NT2/D1 (cell line): ENCODE results near the gene LRRC38.
"Not testable (repeated sequence)": the region's sequence is repeated elsewhere in the genome, so short reads cannot be mapped to it uniquely, and the experiment has no call there.

Experiments used
- SUZ12 ChIP-seq: IDR thresholded peaks from 2 replicates; pipeline ENCODE4 v1.6.1; 2011; ENCODE audit not compliant: insufficient read length, insufficient read depth; ENCODE audit errors: extremely low read depth
- YY1 ChIP-seq: IDR thresholded peaks from 2 replicates; pipeline ENCODE4 v1.6.1; 2011; ENCODE audit not compliant: insufficient read length, insufficient read depth

GRCh38 chr1:13433694-13434358 lies 80.0 kb downstream of the LRRC38 start:
- TF ChIP-seq SUZ12, YY1: not testable (repeated sequence)
